Gastrocnemius medialis (tissue), 4 donors: Measurements from ENCODE around the gene SGIP1.

Source experiments
- POLR2A ChIP-seq, 2 donors: fragments of 450-650 bp; IDR thresholded peaks; one replicate each; pipeline ENCODE4 v1.6.1; 2017; ENCODE audit warnings: antibody characterized with exemption in 2 of 2, mild to moderate bottlenecking in 2 of 2, moderate library complexity in 2 of 2
- TF ChIP-seq, protein P1 (sequence below), 5 experiments: fragments of 450-650 bp in 3 of 5; fragments of 200-600 bp in 2 of 5; sonication (generic) in 2 of 5; IDR thresholded peaks in 4 of 5; conservative IDR thresholded peaks in 1 of 5; 1 replicate in 4 of 5; 2 replicates in 1 of 5; pipeline ENCODE4 v1.5.1; 2016 to 2019; ENCODE audit warnings: antibody characterized with exemption in 5 of 5, mild to moderate bottlenecking in 3 of 5, moderate library complexity in 3 of 5

DNA sequence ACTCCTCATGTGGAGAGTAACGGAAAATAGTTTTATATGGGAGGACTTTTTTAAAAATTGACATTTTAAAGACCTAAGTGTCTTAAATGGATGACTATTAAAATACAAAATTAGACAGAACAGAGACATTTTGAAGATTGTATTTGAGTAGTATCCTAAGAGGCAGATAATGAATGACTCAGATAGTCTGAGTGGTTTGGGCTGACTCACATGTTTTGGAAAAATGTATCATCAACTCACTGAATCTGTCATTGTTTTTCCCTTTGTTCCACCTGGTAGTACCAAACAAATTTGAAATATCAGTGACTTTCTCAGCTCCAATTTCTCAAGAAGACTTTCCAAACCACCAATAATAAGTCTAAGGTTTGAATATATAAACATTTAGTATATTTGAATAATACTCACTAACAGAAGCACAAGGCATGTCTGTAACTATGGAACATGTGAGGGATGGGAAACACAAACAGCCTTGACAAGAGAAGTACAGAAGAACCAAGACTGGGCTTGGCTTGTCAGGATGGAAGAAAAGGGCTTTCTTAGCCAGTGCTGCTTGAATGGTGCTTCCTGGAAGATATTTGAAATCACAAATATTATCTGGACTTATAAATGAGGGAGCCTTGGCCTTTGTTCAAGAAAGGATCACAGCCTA is 90.6 kb downstream of the SGIP1 start:
- TF ChIP-seq, protein P1, sequence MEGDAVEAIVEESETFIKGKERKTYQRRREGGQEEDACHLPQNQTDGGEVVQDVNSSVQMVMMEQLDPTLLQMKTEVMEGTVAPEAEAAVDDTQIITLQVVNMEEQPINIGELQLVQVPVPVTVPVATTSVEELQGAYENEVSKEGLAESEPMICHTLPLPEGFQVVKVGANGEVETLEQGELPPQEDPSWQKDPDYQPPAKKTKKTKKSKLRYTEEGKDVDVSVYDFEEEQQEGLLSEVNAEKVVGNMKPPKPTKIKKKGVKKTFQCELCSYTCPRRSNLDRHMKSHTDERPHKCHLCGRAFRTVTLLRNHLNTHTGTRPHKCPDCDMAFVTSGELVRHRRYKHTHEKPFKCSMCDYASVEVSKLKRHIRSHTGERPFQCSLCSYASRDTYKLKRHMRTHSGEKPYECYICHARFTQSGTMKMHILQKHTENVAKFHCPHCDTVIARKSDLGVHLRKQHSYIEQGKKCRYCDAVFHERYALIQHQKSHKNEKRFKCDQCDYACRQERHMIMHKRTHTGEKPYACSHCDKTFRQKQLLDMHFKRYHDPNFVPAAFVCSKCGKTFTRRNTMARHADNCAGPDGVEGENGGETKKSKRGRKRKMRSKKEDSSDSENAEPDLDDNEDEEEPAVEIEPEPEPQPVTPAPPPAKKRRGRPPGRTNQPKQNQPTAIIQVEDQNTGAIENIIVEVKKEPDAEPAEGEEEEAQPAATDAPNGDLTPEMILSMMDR (IDR thresholded peaks at IDR 0.05 in 4 of 5, conservative IDR thresholded peaks at IDR 0.05 in 1 of 5): no peak
- TF ChIP-seq POLR2A (IDR thresholded peaks at IDR 0.05): no peak
